Caki2 (cell line): Measurements from ENCODE around the gene AK9. TPM values are rescaled to one million over a fixed set of nuclear protein-coding genes. Genes with fewer than 3 reads are reported as not detected.
"Not testable (repeated sequence)": the region's sequence is repeated elsewhere in the genome, so short reads cannot be mapped to it uniquely, and the experiment has no call there.

Experiments
- DNase-seq: peaks from one replicate; pipeline ENCODE4 v3.0.0-alpha.2; 2015; ENCODE audit warnings: low read depth
- in situ Hi-C: cut with HindIII; loops from 2 replicates; pipeline ENCODE4 v1.10.0; 2016; ENCODE audit warnings: low sequenced_read_pairs, low pct_unique_long_range_greater_than_20kb, mixed read lengths
- total RNA-seq: library from RNA; depleted of rRNA; stranded (reverse); fragments of >200 nt; shearing (Covaris generic); gene quantifications from 2 replicates; pipeline ENCODE4 v1.2.3, GENCODE V29; 2014; ENCODE audit warnings: low replicate concordance; rRNA removed

The AK9 gene
- 0.14 and 2.2 TPM in 2 replicates for total RNA-seq

GRCh38 chr6:109690737-109691621 lies at the start of gene AK9, which contains the start of gene FIG4:
AK9 (minus strand) TSS chr6:109691202; CDS start chr6:109675745, 15,457 bp downstream.
FIG4 (plus strand) TSS chr6:109691296; CDS start chr6:109691436, 140 bp downstream.
- in situ Hi-C loops: no loop called here
- peak; percentile 87 for DNase-seq

GRCh38 chr6:109740787-109741186 lies 49.8 kb upstream of the AK9 start:
- no peak for DNase-seq
- in situ Hi-C loops: no loop called here

GRCh38 chr6:109739686-109740085 lies 48.7 kb upstream of the AK9 start:
- in situ Hi-C loops: no loop called here
- DNase-seq: no peak

- in situ Hi-C loops: no loop called here
- no peak for DNase-seq
Observed at GRCh38 chr6:109738667-109739066, 47.7 kb upstream of the AK9 start.

GRCh38 chr6:109738255-109738654 lies 47.3 kb upstream of the AK9 start:
- in situ Hi-C loops: no loop called here
- DNase-seq: no peak

- in situ Hi-C loops: no loop called here
Observed at GRCh38 chr6:109736273-109737025, 45.4 kb upstream of the AK9 start.

GRCh38 chr6:109725250-109725649 lies 34.2 kb upstream of the AK9 start:
- DNase-seq, in situ Hi-C loops: not testable (repeated sequence)

More at GRCh38 chr6:109736273-109737025, 45.4 kb upstream of the AK9 start:
- no peak for DNase-seq

GRCh38 chr6:109722564-109723254 lies 31.7 kb upstream of the AK9 start:
- DNase-seq: no peak
- in situ Hi-C loops: loop anchor here (25.0 kb wide), 1 partner anchor 340 kb away; no protein-coding TSS in a partner anchor

GRCh38 chr6:109722011-109722410 lies 31.0 kb upstream of the AK9 start:
- DNase-seq: no peak
- in situ Hi-C loops: loop anchor here (25.0 kb wide), 1 partner anchor 340 kb away; no protein-coding TSS in a partner anchor

- in situ Hi-C loops: loop anchor here (25.0 kb wide), 1 partner anchor 342 kb away; no protein-coding TSS in a partner anchor
- DNase-seq: no peak
Observed at GRCh38 chr6:109720311-109720710, 29.3 kb upstream of the AK9 start.

GRCh38 chr6:109718991-109719390 lies 28.0 kb upstream of the AK9 start:
- in situ Hi-C loops: loop anchor here (25.0 kb wide), 1 partner anchor 343 kb away; no protein-coding TSS in a partner anchor
- no peak for DNase-seq

GRCh38 chr6:109717971-109718370 lies 27.0 kb upstream of the AK9 start:
- no peak for DNase-seq
- in situ Hi-C loops: loop anchor here (25.0 kb wide), 1 partner anchor 344 kb away; no protein-coding TSS in a partner anchor

GRCh38 chr6:109715616-109716015 lies 24.6 kb upstream of the AK9 start:
- no peak for DNase-seq
- in situ Hi-C loops: loop anchor here (25.0 kb wide), 1 partner anchor 347 kb away; no protein-coding TSS in a partner anchor

- no peak for DNase-seq
- in situ Hi-C loops: loop anchor here (25.0 kb wide), 1 partner anchor 348 kb away; no protein-coding TSS in a partner anchor
Observed at GRCh38 chr6:109714611-109715010, 23.6 kb upstream of the AK9 start.

GRCh38 chr6:109714166-109714565 lies 23.2 kb upstream of the AK9 start:
- in situ Hi-C loops: loop anchor here (25.0 kb wide), 1 partner anchor 348 kb away; no protein-coding TSS in a partner anchor
- DNase-seq: no peak

GRCh38 chr6:109713097-109713496 lies 22.1 kb upstream of the AK9 start:
- DNase-seq: no peak
- in situ Hi-C loops: loop anchor here (25.0 kb wide), 1 partner anchor 349 kb away; no protein-coding TSS in a partner anchor

- not testable (repeated sequence) for DNase-seq
- in situ Hi-C loops: loop anchor here (25.0 kb wide), 1 partner anchor 354 kb away; no protein-coding TSS in a partner anchor
Observed at GRCh38 chr6:109708099-109708498, 17.1 kb upstream of the AK9 start.

GRCh38 chr6:109706513-109706912 lies 15.5 kb upstream of the AK9 start:
- in situ Hi-C loops: loop anchor here (25.0 kb wide), 1 partner anchor 356 kb away; no protein-coding TSS in a partner anchor

More at GRCh38 chr6:109706513-109706912, 15.5 kb upstream of the AK9 start:
- DNase-seq: no peak
